Osteoblast (primary cell): ENCODE results near the gene MEX3C. TPM values are rescaled to one million over a fixed set of nuclear protein-coding genes. Genes with fewer than 3 reads are reported as not detected.

Experiments
- DNase-seq: peaks from one replicate; pipeline ENCODE4 v3.0.0; 2011; ENCODE audit warnings: low spot score, mixed read lengths; ENCODE audit not compliant: insufficient read length; ENCODE audit errors: missing footprints
- H2AFZ ChIP-seq: 2 replicates; pipeline ENCODE4 v1.6.0; 2011; ENCODE audit warnings: mild to moderate bottlenecking, low read length
- H3K27ac ChIP-seq: 2 replicates; pipeline ENCODE4 v1.5.1; 2011; ENCODE audit warnings: mild to moderate bottlenecking, low read depth, low read length, moderate library complexity
- H3K27me3 ChIP-seq: 2 replicates; pipeline ENCODE4 v1.6.0; 2012; ENCODE audit warnings: mild to moderate bottlenecking, control low read depth, inconsistent platforms, low read length, moderate library complexity; ENCODE audit not compliant: insufficient read depth
- H3K36me3 ChIP-seq: 2 replicates; pipeline ENCODE4 v1.5.1; 2011; ENCODE audit warnings: mild to moderate bottlenecking, low read length, control low read depth, moderate library complexity; ENCODE audit not compliant: insufficient read depth
- H3K4me1 ChIP-seq: 2 replicates; pipeline ENCODE4 v1.5.1; 2011; ENCODE audit warnings: mild to moderate bottlenecking, low read length, control low read depth, moderate library complexity; ENCODE audit not compliant: insufficient read depth
- H3K4me2 ChIP-seq: 2 replicates; pipeline ENCODE4 v1.6.0; 2011; ENCODE audit warnings: mild to moderate bottlenecking, low read length; ENCODE audit not compliant: insufficient read depth
- H3K4me3 ChIP-seq: fragments of 200-600 bp; sonication (generic); 3 replicates; pipeline ENCODE4 v1.5.1; 2012; ENCODE audit warnings: mild to moderate bottlenecking, low read length, inconsistent platforms; ENCODE audit not compliant: insufficient read depth
- H3K79me2 ChIP-seq: 2 replicates; pipeline ENCODE4 v1.6.0; 2012; ENCODE audit warnings: mild to moderate bottlenecking, low read length, control low read depth, inconsistent platforms; ENCODE audit not compliant: insufficient read depth
- H3K9me3 ChIP-seq: 2 replicates; pipeline ENCODE4 v1.5.1; 2011; ENCODE audit warnings: low read depth, low read length, control low read depth
- H4K20me1 ChIP-seq: 2 replicates; pipeline ENCODE4 v1.6.0; 2012; ENCODE audit warnings: mild to moderate bottlenecking, low read length, control low read depth; ENCODE audit not compliant: insufficient read depth
- CTCF ChIP-seq: IDR thresholded peaks from 2 replicates; pipeline ENCODE4 v1.5.1; 2011; ENCODE audit warnings: mild to moderate bottlenecking, low read depth, low read length, moderate library complexity; ENCODE audit errors: extremely low read depth
- total RNA-seq: library from RNA; depleted of rRNA; stranded (reverse); fragments of >200 nt; gene quantifications from 2 replicates; pipeline ENCODE4 v1.2.3, GENCODE V29; 2012

The MEX3C gene
- total RNA-seq, 1 donor = 41.6 TPM

GRCh38 chr18:51191128-51191717, 6.3 kb downstream of the MEX3C start:
- H3K27me3 ChIP-seq = no peaks in the 10 kb centered on the region
- H3K79me2 ChIP-seq = peaks cover 98% of the 10 kb centered on the region
- peaks cover 77% of the 10 kb centered on the region for H4K20me1 ChIP-seq
- H3K9me3 ChIP-seq = no peaks in the 10 kb centered on the region
- H3K36me3 ChIP-seq = no peaks in the 10 kb centered on the region
- no peak overlapping the region for H3K4me3 ChIP-seq
- H2AFZ ChIP-seq = no peak overlapping the region
- no peak for TF ChIP-seq CTCF
- DNase-seq = peak; percentile 84
- no peak overlapping the region for H3K27ac ChIP-seq
- H3K4me1 ChIP-seq = peaks cover 30% of the 10 kb centered on the region
- H3K4me2 ChIP-seq = no peak overlapping the region

GRCh38 chr18:51190000-51190399, 7.5 kb downstream of the MEX3C start:
- H3K79me2 ChIP-seq = peaks cover 98% of the 10 kb centered on the region
- no peak overlapping the region for H3K4me2 ChIP-seq
- peaks cover 77% of the 10 kb centered on the region for H4K20me1 ChIP-seq
- peaks cover 28% of the 10 kb centered on the region for H3K4me1 ChIP-seq
- H2AFZ ChIP-seq = no peak overlapping the region
- TF ChIP-seq CTCF = no peak
- H3K9me3 ChIP-seq = no peaks in the 10 kb centered on the region
- H3K27me3 ChIP-seq = no peaks in the 10 kb centered on the region
- no peak overlapping the region for H3K4me3 ChIP-seq
- DNase-seq = no peak
- no peak overlapping the region for H3K27ac ChIP-seq
- no peaks in the 10 kb centered on the region for H3K36me3 ChIP-seq

- Histone ChIP-seq H3K27me3 (no peaks in the 10 kb centered on the region), H3K9me3 (no peaks in the 10 kb centered on the region), H3K27ac (no peak overlapping the region), H4K20me1 (peaks cover 72% of the 10 kb centered on the region), H3K4me2 (no peak overlapping the region), H3K4me1 (peaks cover 10% of the 10 kb centered on the region), H3K79me2 (peaks cover 98% of the 10 kb centered on the region), H3K4me3 (no peak overlapping the region), H3K36me3 (no peaks in the 10 kb centered on the region), H2AFZ (no peak overlapping the region)
- TF ChIP-seq CTCF = no peak
- no peak for DNase-seq
Measured at GRCh38 chr18:51188024-51188701, 9.3 kb downstream of the MEX3C start.

- H3K27ac ChIP-seq = no peak overlapping the region
- H3K79me2 ChIP-seq = peaks cover 95% of the 10 kb centered on the region
- no peaks in the 10 kb centered on the region for H3K4me1 ChIP-seq
- TF ChIP-seq CTCF = no peak
- peaks cover 67% of the 10 kb centered on the region for H4K20me1 ChIP-seq
- no peak overlapping the region for H3K4me2 ChIP-seq
- no peaks in the 10 kb centered on the region for H3K27me3 ChIP-seq
- H3K9me3 ChIP-seq = no peaks in the 10 kb centered on the region
- no peak overlapping the region for H2AFZ ChIP-seq
- no peak for DNase-seq
- no peaks in the 10 kb centered on the region for H3K36me3 ChIP-seq
- no peak overlapping the region for H3K4me3 ChIP-seq
Measured at GRCh38 chr18:51185075-51185474, 12.4 kb downstream of the MEX3C start.
